GM12878 (cell line): ENCODE measurements around the gene NR6A1.

ENCODE experiments used
- ATF7 ChIP-seq: fragments of 450-650 bp; IDR thresholded peaks from 2 replicates; pipeline ENCODE4 v1.6.1; 2016; ENCODE audit warnings: low read depth, mild to moderate bottlenecking
- BHLHE40 ChIP-seq, 2 experiments: fragments of 450-650 bp in 1 of 2; IDR thresholded peaks; 2 replicates each; pipeline ENCODE4 v1.6.1; 2011 to 2017; ENCODE audit warnings: low read depth in 2 of 2, borderline replicate concordance in 1 of 2, improper control_type of control experiment in 1 of 2, low read length in 1 of 2, mild to moderate bottlenecking in 1 of 2
- CTCF ChIP-seq, 3 experiments: IDR thresholded peaks in 2 of 3; conservative IDR thresholded peaks in 1 of 3; 2 replicates each; pipeline ENCODE4 v1.5.1; 2011; ENCODE audit warnings: low read depth in 3 of 3, low read length in 3 of 3, mild to moderate bottlenecking in 3 of 3, control low read depth in 2 of 3, moderate library complexity in 2 of 3, inconsistent platforms in 1 of 3, mixed read lengths in 1 of 3; ENCODE audit not compliant: control insufficient read depth in 2 of 3, insufficient read depth in 1 of 3; ENCODE audit errors: extremely low read depth in 1 of 3
- EZH2 ChIP-seq: IDR thresholded peaks from 2 replicates; pipeline ENCODE4 v1.6.1; 2012; ENCODE audit warnings: low read depth, mild to moderate bottlenecking, control low read depth, inconsistent platforms, low read length, borderline replicate concordance; ENCODE audit not compliant: control insufficient read depth
- POLR2A ChIP-seq: IDR thresholded peaks from 2 replicates; pipeline ENCODE4 v1.6.1; 2011; ENCODE audit warnings: low read depth, mild to moderate bottlenecking, low read length
- RFX5 ChIP-seq: IDR thresholded peaks from 2 replicates; pipeline ENCODE4 v1.6.1; 2011; ENCODE audit warnings: low read depth, low read length, improper control_type of control experiment
- SIX5 ChIP-seq: IDR thresholded peaks from 2 replicates; pipeline ENCODE4 v1.6.1; 2011; ENCODE audit warnings: mild to moderate bottlenecking, low read depth, low read length, moderate library complexity; ENCODE audit not compliant: severe bottlenecking
- TCF7 ChIP-seq: IDR thresholded peaks from 2 replicates; pipeline ENCODE4 v1.6.1; 2014; ENCODE audit warnings: antibody characterized with exemption, borderline replicate concordance

- no peak; the same call in 1 of the 2 replicates for TF ChIP-seq ATF7
- peak; percentile 25 to 26; a peak in 1 of 4 replicates for TF ChIP-seq BHLHE40 (IDR thresholded peaks at IDR 0.05; ENCODE audit: borderline replicate concordance in 1 of 2, low read depth in 2 of 2, low read length in 1 of 2)
- TF ChIP-seq POLR2A, result peak; percentile 33; the same call in 1 of the 2 replicates
- TF ChIP-seq TCF7, result no peak
- no peak for TF ChIP-seq RFX5
- no peak for TF ChIP-seq EZH2
- TF ChIP-seq CTCF (IDR thresholded peaks at IDR 0.05 in 2 of 3, conservative IDR thresholded peaks at IDR 0.05 in 1 of 3; ENCODE audit: control insufficient read depth in 2 of 3, extremely low read depth in 1 of 3, insufficient read depth in 1 of 3, low read depth in 3 of 3, low read length in 3 of 3), result no peak
- no peak for TF ChIP-seq SIX5
These were observed 110.7 kb downstream of the NR6A1 start for GRCh38 chr9:124660341-124660801.
